DLD1 (cell line): Measurements from ENCODE around the gene PLEKHA1.

ENCODE experiments used
- in situ Hi-C: cut with HindIII; loops from 2 replicates; pipeline ENCODE4 v1.10.0; 2017; ENCODE audit warnings: low sequenced_read_pairs

PLEKHA1 gene

GRCh38 chr10:122420624-122421007, 46.1 kb downstream of the PLEKHA1 start:
- in situ Hi-C loops: no loop called here

GRCh38 chr10:122421054-122421625, 46.6 kb downstream of the PLEKHA1 start:
- in situ Hi-C loops: no loop called here

- in situ Hi-C loops: no loop called here
Measured at GRCh38 chr10:122421742-122422141, 47.2 kb downstream of the PLEKHA1 start.

- in situ Hi-C loops: no loop called here
Measured at GRCh38 chr10:122422266-122422989, 47.9 kb downstream of the PLEKHA1 start.

GRCh38 chr10:122424059-122424458, 49.6 kb downstream of the PLEKHA1 start:
- in situ Hi-C loops: no loop called here

- in situ Hi-C loops: no loop called here
Measured at GRCh38 chr10:122426829-122427228, 52.3 kb downstream of the PLEKHA1 start.

- in situ Hi-C loops: no loop called here
Measured at GRCh38 chr10:122427280-122427679, 52.8 kb downstream of the PLEKHA1 start.

GRCh38 chr10:122435212-122435827, 60.8 kb downstream of the PLEKHA1 start:
- in situ Hi-C loops: loop anchor here (10.0 kb wide), 1 partner anchor 141 kb away; no protein-coding TSS in a partner anchor

- in situ Hi-C loops: no loop called here
Measured at GRCh38 chr10:122441961-122442360, 67.5 kb downstream of the PLEKHA1 start.

GRCh38 chr10:122445469-122445868, 71.0 kb downstream of the PLEKHA1 start:
- in situ Hi-C loops: no loop called here

- in situ Hi-C loops: no loop called here
Measured at GRCh38 chr10:122445904-122446303, 71.4 kb downstream of the PLEKHA1 start.

GRCh38 chr10:122446668-122447423, 72.3 kb downstream of the PLEKHA1 start:
- in situ Hi-C loops: no loop called here

GRCh38 chr10:122448600-122448999, 74.1 kb downstream of the PLEKHA1 start:
- in situ Hi-C loops: no loop called here

- in situ Hi-C loops: no loop called here
Measured at GRCh38 chr10:122449153-122449552, 74.6 kb downstream of the PLEKHA1 start.

GRCh38 chr10:122450353-122450990, 76.0 kb downstream of the PLEKHA1 start:
- in situ Hi-C loops: no loop called here

GRCh38 chr10:122454071-122454470, 79.6 kb downstream of the PLEKHA1 start:
- in situ Hi-C loops: no loop called here

GRCh38 chr10:122454603-122455080, 80.1 kb downstream of the PLEKHA1 start, which contains the start of gene ARMS2:
ARMS2 (plus strand) TSS chr10:122454653; CDS start chr10:122454728, 75 bp downstream.
- in situ Hi-C loops: no loop called here

GRCh38 chr10:122455376-122456079, 81.0 kb downstream of the PLEKHA1 start:
- in situ Hi-C loops: no loop called here

GRCh38 chr10:122457934-122458333, 83.4 kb downstream of the PLEKHA1 start:
- in situ Hi-C loops: no loop called here

- in situ Hi-C loops: no loop called here
Measured at GRCh38 chr10:122458693-122459092, 84.2 kb downstream of the PLEKHA1 start.
